Activated CD4-positive, alpha-beta memory T cell treated with anti-CD3 and anti-CD28 coated beads for 36 hours (primary cell): ENCODE measurements around the gene BLOC1S3. TPM values are rescaled to one million over a fixed set of nuclear protein-coding genes. Genes with fewer than 3 reads are reported as not detected.

ENCODE experiments used
- CTCF ChIA-PET: fragments of 350-600 bp; sonication (Branson Sonifier 250); formaldehyde crosslinking; loops from one replicate; lab custom pipeline; 2021; ENCODE audit warnings: antibody characterized with exemption, inconsistent platforms; lab: Charles Lee
- POLR2A ChIA-PET: fragments of 350-600 bp; sonication (Branson Sonifier 250); formaldehyde crosslinking; loops from one replicate; lab custom pipeline; 2021; ENCODE audit warnings: antibody characterized with exemption; lab: Charles Lee
- DNase-seq: peaks from one replicate; pipeline ENCODE4 v3.0.0-alpha.2; 2020
- H3K27ac Mint-ChIP-seq: one replicate; pipeline ENCODE4 v1.8.0; 2021; ENCODE audit warnings: mixed read lengths
- H3K27me3 Mint-ChIP-seq: one replicate; pipeline ENCODE4 v1.8.0; 2021; ENCODE audit warnings: mixed read lengths
- H3K36me3 Mint-ChIP-seq: one replicate; pipeline ENCODE4 v1.8.0; 2021; ENCODE audit warnings: mixed read lengths
- H3K4me1 Mint-ChIP-seq: one replicate; pipeline ENCODE4 v1.8.0; 2021; ENCODE audit warnings: low read depth, mixed read lengths
- H3K4me3 Mint-ChIP-seq: one replicate; pipeline ENCODE4 v1.8.0; 2021; ENCODE audit warnings: mild to moderate bottlenecking, mixed read lengths
- H3K9me3 Mint-ChIP-seq: one replicate; pipeline ENCODE4 v1.8.0; 2021; ENCODE audit warnings: mixed read lengths
- intact Hi-C: fragments of 100-400 bp; cut with micrococcal nuclease; formaldehyde crosslinking; loops from one replicate; pipeline ENCODE4 v1.15.1; 2023
- total RNA-seq, 2 experiments: library from RNA; stranded (reverse); gene quantifications; one replicate each; pipeline ENCODE4 v1.2.3, GENCODE V29; 2021

The BLOC1S3 gene, protein sequence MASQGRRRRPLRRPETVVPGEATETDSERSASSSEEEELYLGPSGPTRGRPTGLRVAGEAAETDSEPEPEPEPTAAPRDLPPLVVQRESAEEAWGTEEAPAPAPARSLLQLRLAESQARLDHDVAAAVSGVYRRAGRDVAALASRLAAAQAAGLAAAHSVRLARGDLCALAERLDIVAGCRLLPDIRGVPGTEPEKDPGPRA
- total RNA-seq = 10 to 100 TPM; 10.4 to 11.8 TPM

DNA sequence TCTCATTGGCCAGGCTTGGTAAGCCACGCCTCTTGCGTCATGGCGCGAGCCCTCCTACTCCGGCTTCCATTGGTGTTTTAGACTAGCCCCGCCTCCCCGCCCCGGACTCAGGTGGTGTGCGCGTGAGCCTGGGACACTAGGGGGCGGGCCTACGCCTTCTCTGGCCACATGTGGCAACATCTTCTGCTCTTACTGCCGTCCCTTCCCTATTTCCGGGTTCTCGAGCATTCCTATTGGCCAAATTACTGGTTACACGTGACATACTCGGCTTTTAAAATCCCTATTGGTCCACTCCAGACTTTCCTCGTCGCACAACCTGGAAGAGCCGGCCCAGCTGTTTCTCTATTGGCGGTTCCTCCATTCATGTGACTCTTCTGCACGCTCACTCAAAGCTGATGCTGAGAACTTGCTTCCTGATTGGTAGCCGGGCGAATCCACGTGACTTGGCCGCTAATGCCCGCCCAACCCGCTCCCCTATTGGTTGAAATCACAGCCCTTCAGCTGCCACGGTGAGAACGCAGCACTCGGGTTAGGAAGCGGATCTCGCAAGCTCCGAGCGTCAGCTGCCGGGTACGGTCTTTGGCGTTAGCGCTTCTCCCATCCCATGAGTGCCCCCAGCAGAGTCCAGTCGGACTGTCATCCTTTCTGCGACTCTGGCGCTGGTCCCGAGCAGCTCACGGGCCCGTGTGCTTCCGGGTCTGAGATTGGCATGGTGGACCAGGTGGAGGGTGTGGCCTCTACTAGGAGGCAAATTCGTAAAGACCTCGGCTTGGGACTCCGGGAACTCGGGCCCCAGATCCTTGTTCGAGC is at the start of gene BLOC1S3:
Gene BLOC1S3 (plus strand): TSS at position 523 of the 810 bp plus-strand sequence. CDS start 513 bp downstream, outside the sequence.
- ChIA-PET POLR2A (interaction anchor here (0.9 to 2.9 kb wide), 8 partner anchors 12 to 176 kb away, joined by 3 to 15 read pairs (median 6); partner anchors contain the start of genes GEMIN7 and PPP1R37), CTCF (interaction anchor here (0.6 to 1.7 kb wide), 10 partner anchors 9 to 300 kb away, joined by 3 to 8 read pairs (median 4); partner anchors contain the start of genes PPP1R37 and TOMM40)
- H3K27ac Mint-ChIP-seq = peak within 1 kb of the TSS; percentile 92
- H3K9me3 Mint-ChIP-seq = no peaks in the 10 kb centered on the region
- peak within 1 kb of the TSS; percentile 94 for H3K4me3 Mint-ChIP-seq
- intact Hi-C loops = loop anchor here (1.0 to 10.0 kb wide), 9 partner anchors 86 to 514 kb away; partner anchors contain the start of genes ERCC2, GEMIN7, PPM1N and QPCTL
- no peaks in the 10 kb centered on the region for H3K27me3 Mint-ChIP-seq
- H3K36me3 Mint-ChIP-seq = peaks cover 5% of the 10 kb centered on the region
- DNase-seq = peak; percentile 100
- H3K4me1 Mint-ChIP-seq = peaks cover 40% of the 10 kb centered on the region

DNA sequence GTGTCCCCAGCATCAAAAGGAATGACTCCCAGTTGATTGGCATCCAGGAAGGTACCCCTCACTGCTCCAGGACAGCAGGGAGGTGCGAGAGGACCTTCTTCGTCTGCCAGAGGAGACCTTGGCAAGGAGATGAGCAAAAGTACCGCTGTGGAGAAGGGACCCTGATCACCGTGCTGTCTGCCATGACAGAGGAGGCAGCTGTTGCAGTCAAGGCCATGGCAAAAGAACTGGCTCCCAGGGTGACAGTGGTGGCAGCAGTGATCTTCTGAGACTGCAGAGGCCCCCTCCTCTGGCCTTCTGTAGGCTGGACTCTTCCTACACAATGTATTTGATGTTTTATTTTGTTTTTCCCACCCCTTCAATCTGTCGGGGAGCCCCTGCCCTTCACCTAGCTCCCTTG is 49.8 kb upstream of the BLOC1S3 start:
- Mint-ChIP-seq H3K27me3 (no peaks in the 10 kb centered on the region), H3K9me3 (no peaks in the 10 kb centered on the region), H3K27ac (no peak overlapping the region), H3K4me3 (no peak overlapping the region), H3K4me1 (peaks cover 9% of the 10 kb centered on the region), H3K36me3 (no peaks in the 10 kb centered on the region)
- POLR2A ChIA-PET = no interaction called here
- no peak for DNase-seq
- CTCF ChIA-PET = interaction anchor here (1.3 kb wide), 1 partner anchor 16 kb away, joined by 3 read pairs; no protein-coding TSS in a partner anchor
- intact Hi-C loops = no loop called here

DNA sequence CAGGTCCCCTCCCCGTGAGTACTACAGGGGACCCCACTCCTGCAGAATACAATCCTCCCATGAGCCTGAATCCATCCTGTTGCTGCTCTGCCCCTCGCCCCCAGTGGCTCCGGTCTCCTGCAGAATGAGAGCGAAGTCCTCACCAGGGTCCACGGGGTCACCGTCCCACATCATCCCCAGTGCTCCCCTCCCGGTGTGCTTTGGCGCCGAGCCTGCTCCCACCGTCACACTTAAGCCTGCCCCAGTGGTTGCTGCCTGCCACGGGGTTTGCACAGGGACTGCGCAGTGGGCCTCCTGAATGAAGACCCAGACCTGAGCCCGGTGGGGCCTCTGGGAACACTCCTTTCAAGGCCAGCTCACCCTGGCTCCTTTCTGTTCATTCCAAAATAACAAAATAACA is 48.3 kb upstream of the BLOC1S3 start:
- intact Hi-C loops = no loop called here
- Mint-ChIP-seq H3K4me3 (no peak overlapping the region), H3K9me3 (no peaks in the 10 kb centered on the region), H3K4me1 (peaks cover 9% of the 10 kb centered on the region), H3K36me3 (no peaks in the 10 kb centered on the region), H3K27me3 (no peaks in the 10 kb centered on the region), H3K27ac (no peak overlapping the region)
- CTCF ChIA-PET = no interaction called here
- DNase-seq = no peak
- POLR2A ChIA-PET = no interaction called here

DNA sequence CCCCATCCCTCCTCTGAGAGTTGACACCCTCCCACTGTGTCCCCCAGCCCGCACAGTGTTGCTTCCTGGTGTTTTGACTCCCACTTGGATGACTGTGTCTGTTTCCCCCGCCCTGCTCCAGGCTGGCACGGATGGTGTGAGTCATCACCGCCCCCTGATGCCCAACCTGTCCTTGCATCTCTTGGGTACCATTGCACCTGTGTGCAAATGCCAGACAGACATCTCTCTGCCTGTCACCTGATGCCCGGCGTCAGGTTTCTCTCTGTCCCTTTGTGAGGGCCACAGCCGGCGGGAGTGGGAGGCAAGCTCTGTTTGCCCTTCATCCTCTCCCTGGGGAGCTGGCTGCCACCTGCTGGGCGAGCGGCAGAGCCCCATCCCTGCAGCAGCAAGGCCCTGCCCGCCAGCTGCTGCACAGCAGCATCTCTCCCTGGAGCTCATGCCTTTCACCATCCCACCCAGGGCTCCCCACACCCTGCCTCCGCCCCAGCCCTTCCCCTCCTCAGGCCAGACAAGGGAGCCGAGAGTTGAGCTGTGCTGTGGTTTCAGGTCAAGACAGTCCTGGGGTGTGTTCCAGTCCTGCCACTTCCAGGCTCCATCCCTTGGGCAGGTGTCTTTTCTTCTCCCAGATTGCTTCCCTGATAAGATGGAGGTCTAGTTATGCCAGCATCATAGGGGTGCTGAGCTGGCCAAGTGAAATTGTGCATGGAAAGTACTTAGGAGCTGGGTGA is 47.5 kb upstream of the BLOC1S3 start:
- Mint-ChIP-seq H3K36me3 (no peaks in the 10 kb centered on the region), H3K27me3 (no peaks in the 10 kb centered on the region), H3K4me1 (peaks cover 6% of the 10 kb centered on the region), H3K9me3 (no peaks in the 10 kb centered on the region), H3K4me3 (no peak overlapping the region), H3K27ac (no peak overlapping the region)
- DNase-seq = peak; percentile 29
- intact Hi-C loops = no loop called here
- CTCF ChIA-PET = interaction anchor here (1.1 to 1.2 kb wide), 2 partner anchors 13 to 28 kb away, joined by 3 to 4 read pairs; no protein-coding TSS in a partner anchor
- POLR2A ChIA-PET = no interaction called here

DNA sequence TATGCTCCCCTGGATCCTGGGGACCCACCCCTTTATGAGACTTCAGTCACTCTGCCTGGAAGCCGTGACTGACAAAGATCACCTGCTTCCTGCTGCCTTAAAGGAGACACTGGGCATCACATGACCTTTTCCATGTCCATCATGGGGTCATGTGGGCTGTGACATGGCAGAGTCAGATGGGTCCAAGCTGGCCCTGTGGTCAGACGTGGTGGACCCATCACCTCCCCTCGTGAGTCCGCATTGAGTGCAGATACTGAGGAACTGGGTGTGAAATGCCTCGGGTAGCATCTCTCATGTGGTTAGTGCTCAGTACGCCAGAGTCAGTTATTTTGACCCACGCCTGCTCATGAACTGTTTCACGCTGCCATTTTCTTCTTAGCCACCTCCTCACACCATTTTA is 44.9 kb upstream of the BLOC1S3 start:
- Mint-ChIP-seq H3K4me1 (peaks cover 4% of the 10 kb centered on the region), H3K36me3 (no peaks in the 10 kb centered on the region), H3K27me3 (no peaks in the 10 kb centered on the region), H3K9me3 (no peaks in the 10 kb centered on the region), H3K27ac (no peak overlapping the region), H3K4me3 (no peak overlapping the region)
- ChIA-PET CTCF (no interaction called here), POLR2A (no interaction called here)
- DNase-seq = no peak
- intact Hi-C loops = no loop called here

DNA sequence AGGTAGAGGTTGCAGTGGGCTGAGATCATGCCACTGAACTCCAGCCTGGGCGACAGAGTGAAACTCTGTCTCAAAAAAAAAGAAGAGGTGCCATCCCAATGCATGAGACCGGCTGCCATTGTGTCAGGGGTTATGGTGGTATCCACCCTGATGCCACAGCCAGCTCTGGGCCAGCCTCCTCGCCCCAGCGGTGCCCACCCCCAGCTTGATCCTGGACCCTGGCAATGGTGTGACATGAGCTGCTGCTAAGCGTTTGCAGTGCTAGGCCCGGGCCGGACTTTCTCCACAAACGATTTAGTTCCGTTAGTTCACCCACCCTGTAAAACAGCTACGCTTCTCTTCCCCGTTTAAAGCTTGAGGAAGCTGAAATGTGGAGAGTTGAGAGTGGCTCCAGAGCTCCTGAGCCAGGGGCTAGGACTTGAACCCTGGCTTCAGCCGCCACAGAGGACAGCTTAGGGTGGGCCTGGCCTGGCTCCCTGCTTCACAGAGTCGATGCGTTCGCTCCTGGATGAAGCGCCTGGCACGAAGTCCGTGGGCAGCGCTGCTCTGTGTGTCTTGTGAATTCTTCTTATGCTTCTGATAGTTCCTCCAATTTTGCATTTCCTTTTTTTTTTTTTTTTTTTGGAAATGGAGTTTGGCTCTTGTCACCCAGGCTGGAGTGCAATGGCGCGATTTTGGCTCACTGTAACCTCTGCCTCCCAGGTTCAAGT is 43.3 kb upstream of the BLOC1S3 start:
- no peak for DNase-seq
- Mint-ChIP-seq H3K36me3 (no peaks in the 10 kb centered on the region), H3K27ac (no peak overlapping the region), H3K4me3 (no peak overlapping the region), H3K4me1 (peaks cover 4% of the 10 kb centered on the region), H3K27me3 (no peaks in the 10 kb centered on the region), H3K9me3 (no peaks in the 10 kb centered on the region)
- intact Hi-C loops = no loop called here
- ChIA-PET POLR2A (interaction anchor here (0.8 kb wide), 1 partner anchor 14 kb away, joined by 3 read pairs; no protein-coding TSS in a partner anchor), CTCF (no interaction called here)

DNA sequence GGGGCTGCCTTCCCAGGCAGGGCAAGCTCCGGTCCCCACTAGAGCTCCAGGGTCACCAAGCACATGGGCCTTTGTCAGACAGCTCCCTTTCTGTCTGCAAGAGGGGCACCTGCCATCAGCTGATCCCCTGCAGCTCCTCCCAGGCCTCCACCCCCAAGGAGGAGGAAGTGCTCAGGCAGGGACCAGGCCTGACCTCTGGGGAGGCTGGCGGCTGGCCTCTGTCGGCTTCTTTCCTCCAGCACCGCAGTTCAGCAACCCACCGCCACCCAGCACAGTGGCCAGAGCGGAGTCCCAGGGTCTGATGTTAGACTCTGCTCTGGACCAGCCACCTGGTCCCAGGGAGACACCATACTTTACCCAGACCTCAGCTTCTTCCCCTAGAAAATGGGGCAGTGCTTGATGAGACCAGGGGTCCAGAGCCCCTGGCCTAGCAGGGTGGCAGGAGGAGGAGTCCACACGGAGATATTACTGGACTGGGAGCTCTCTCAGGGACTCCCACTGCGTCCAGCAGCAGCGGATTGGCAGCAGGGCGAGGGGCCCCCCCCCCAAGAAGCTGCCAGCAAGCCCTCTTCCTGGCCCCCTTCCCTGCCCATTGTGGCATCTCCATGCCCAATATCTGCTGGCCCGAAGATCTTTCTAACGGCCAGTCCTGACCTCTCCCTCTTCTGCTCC is 41.9 kb upstream of the BLOC1S3 start:
- Mint-ChIP-seq H3K27ac (no peak overlapping the region), H3K4me3 (no peak overlapping the region), H3K36me3 (no peaks in the 10 kb centered on the region), H3K27me3 (no peaks in the 10 kb centered on the region), H3K4me1 (no peaks in the 10 kb centered on the region), H3K9me3 (no peaks in the 10 kb centered on the region)
- CTCF ChIA-PET = interaction anchor here (0.7 kb wide), 1 partner anchor 12 kb away, joined by 3 read pairs; no protein-coding TSS in a partner anchor
- intact Hi-C loops = no loop called here
- POLR2A ChIA-PET = no interaction called here
- DNase-seq = no peak

DNA sequence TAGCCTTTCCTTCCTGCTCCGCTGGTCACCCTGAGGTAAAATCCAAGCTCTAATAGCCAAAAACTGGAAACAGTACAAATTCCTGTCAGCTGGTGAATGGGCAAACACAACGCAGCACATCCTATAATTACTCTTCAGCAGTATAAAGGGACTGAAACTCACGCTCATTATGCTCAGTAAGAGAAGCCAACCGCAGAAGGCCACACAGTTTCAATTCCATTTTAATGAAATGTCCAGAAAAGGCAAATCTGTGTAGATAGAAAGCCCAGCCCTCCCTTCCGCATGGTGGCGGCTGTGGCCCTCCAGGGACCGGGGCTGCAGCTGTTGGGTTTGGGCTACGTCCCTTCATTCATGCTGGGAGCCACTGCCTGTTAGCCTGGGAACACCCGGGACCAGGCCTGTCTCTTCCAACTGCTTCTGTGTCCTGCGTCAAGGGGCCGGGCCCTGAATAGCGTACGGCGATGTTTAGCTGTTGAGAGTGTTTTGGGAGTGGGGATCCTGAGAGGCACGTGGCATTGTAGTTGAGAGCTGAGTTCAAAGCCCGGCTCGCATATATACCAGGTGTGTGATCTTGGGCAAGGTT is 41.3 kb upstream of the BLOC1S3 start:
- Mint-ChIP-seq H3K9me3 (no peaks in the 10 kb centered on the region), H3K4me3 (no peak overlapping the region), H3K36me3 (peaks cover under 1% of the 10 kb centered on the region), H3K4me1 (no peaks in the 10 kb centered on the region), H3K27me3 (no peaks in the 10 kb centered on the region), H3K27ac (no peak overlapping the region)
- no peak for DNase-seq
- POLR2A ChIA-PET = no interaction called here
- CTCF ChIA-PET = no interaction called here
- intact Hi-C loops = no loop called here

DNA sequence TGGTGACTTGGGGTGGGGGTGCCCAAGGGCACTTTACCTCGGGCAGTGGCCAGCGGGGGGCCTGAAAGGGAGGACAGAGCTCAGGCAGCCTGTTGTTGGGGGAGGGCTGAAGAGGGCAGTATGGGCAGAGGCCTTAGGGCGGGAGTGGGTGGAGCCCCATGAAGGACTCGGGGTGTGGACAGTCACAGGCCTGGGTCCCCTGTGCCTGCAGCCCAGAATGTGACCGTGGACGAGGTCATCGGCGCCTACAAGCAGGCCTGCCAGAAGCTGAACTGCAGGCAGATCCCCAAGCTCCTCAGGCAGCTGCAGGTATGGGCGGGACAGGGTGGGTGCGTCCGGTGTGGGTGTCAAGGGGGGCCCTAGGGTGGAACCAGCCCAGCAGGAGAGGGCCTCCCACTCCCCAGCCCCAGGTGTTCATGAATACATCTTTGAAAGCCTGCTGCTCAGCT is 40.3 kb upstream of the BLOC1S3 start:
- Mint-ChIP-seq H3K4me3 (no peak overlapping the region), H3K9me3 (no peaks in the 10 kb centered on the region), H3K4me1 (no peaks in the 10 kb centered on the region), H3K27ac (no peak overlapping the region), H3K36me3 (peaks cover 9% of the 10 kb centered on the region), H3K27me3 (no peaks in the 10 kb centered on the region)
- CTCF ChIA-PET = no interaction called here
- POLR2A ChIA-PET = no interaction called here
- DNase-seq = no peak
- intact Hi-C loops = no loop called here

DNA sequence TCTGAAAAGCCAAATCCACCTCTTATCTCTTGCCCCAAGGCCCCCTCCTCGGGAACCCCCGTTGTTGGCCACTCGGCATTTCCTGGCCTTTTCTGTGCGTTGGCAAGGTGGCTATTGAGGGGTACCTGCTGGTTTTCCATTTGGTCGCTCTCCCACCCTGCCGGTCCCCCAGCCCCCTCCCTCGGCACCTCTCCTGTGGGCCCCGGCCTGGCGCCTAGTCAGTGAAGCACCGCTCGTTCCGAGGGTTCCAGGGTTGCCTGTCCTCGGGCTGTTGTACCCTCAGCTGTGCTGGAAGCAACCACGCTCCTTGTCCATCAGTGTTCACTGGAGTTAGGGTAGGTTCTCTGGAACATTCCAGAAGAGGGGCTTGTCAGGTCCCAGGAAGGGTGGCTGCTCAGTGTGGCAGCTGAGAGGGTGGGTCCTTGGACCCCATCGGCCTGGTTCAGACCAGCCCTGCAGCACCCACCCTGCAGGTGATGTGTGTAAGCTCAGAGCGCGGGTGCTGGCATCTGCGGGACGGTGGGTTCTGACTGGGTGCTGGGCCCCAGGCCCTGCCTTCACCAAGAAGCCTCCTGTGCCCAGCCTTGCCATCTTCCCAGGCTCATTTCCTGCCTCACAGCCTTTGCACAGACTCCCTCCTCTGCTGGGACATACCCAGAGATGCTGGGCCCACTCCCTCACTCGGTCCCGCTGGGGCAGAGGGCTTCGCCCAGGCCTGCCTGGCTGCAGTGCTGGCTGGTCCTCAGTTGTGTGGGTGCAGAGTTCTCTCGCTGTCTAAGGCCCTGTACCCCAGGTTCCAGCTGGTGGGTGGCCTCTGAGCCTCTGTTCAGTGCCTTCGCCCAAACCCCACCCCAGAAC is 39.1 kb upstream of the BLOC1S3 start:
- DNase-seq = no peak
- Mint-ChIP-seq H3K27me3 (no peaks in the 10 kb centered on the region), H3K27ac (no peak overlapping the region), H3K4me3 (no peak overlapping the region), H3K4me1 (no peaks in the 10 kb centered on the region), H3K9me3 (no peaks in the 10 kb centered on the region), H3K36me3 (peaks cover 9% of the 10 kb centered on the region)
- CTCF ChIA-PET = interaction anchor here (0.6 kb wide), 1 partner anchor 257 kb away, joined by 3 read pairs; no protein-coding TSS in a partner anchor
- POLR2A ChIA-PET = no interaction called here
- intact Hi-C loops = no loop called here
